C4-2B (cell line): ENCODE results near the gene PKM.

Experiments
- CTCF ChIP-seq: fragments of 450-650 bp; conservative IDR thresholded peaks from 2 replicates; pipeline ENCODE4 v1.5.1; 2017; ENCODE audit warnings: mild to moderate bottlenecking
- ZFX ChIP-seq: fragments of 450-650 bp; IDR thresholded peaks from 2 replicates; pipeline ENCODE4 v1.6.1; 2017

- TF ChIP-seq CTCF (no peak), ZFX (no peak)
Measured at GRCh38 chr15:72179950-72180581, 50.9 kb downstream of the PKM start.
